IMR-90 (cell line): Measurements from ENCODE around the gene CHN2. TPM values are rescaled to one million over a fixed set of nuclear protein-coding genes. Genes with fewer than 3 reads are reported as not detected.

Experiments
- ATAC-seq: fragments of 200-7000 bp; cut with Tn5 transposase; 2 replicates; pipeline ENCODE4 v1.9.1; 2020; ENCODE audit warnings: low read depth, mild to moderate bottlenecking, moderate library complexity
- BruUV-seq: library from RNA; stranded (reverse); fragments of 400-500 nt; replicated peaks from 2 replicates; lab custom pipeline; 2021; lab: Mats Ljungman, UMichigan
- CTCF ChIA-PET: fragments of 300-600 bp; formaldehyde crosslinking; extraction: SDS; loops from one replicate; lab custom pipeline; 2021; ENCODE audit warnings: antibody characterized with exemption; lab: Yijun Ruan, JAX
- POLR2A ChIA-PET: fragments of 300-600 bp; sonication (Branson Sonifier 250); formaldehyde crosslinking; loops from one replicate; lab custom pipeline; 2022; ENCODE audit warnings: antibody characterized with exemption; ENCODE audit not compliant: unreplicated experiment; lab: Charles Lee
- DNase-seq: peaks from one replicate; pipeline ENCODE4 v3.0.0; 2013
- H2AFZ ChIP-seq: replicated peaks from 2 replicates; pipeline ENCODE3; 2013; ENCODE audit warnings: low read length, mild to moderate bottlenecking; ENCODE audit not compliant: poor library complexity
- H2AK5ac ChIP-seq: 2 replicates; pipeline ENCODE4 v1.6.1; 2013; ENCODE audit warnings: low read depth, low read length, inconsistent platforms
- H2AK9ac ChIP-seq: replicated peaks from 2 replicates; pipeline ENCODE3; 2013; ENCODE audit warnings: mild to moderate bottlenecking, low read depth, low read length, moderate library complexity; ENCODE audit not compliant: poor library complexity
- H2BK120ac ChIP-seq: 2 replicates; pipeline ENCODE4 v1.6.1; 2013; ENCODE audit warnings: low read depth, low read length, inconsistent platforms
- H2BK15ac ChIP-seq: 3 replicates; pipeline ENCODE4 v1.6.1; 2013; ENCODE audit warnings: low read depth, low read length, inconsistent platforms
- H2BK20ac ChIP-seq: 2 replicates; pipeline ENCODE4 v1.6.1; 2013; ENCODE audit warnings: low read depth, mild to moderate bottlenecking, inconsistent platforms, low read length, moderate library complexity
- H2BK5ac ChIP-seq: 2 replicates; pipeline ENCODE4 v1.6.1; 2013; ENCODE audit warnings: mild to moderate bottlenecking, low read depth, low read length, inconsistent platforms; ENCODE audit not compliant: poor library complexity, severe bottlenecking
- H3K14ac ChIP-seq: replicated peaks from 2 replicates; pipeline ENCODE4 v1.6.1; 2013; ENCODE audit warnings: low read depth, low read length, inconsistent platforms
- H3K18ac ChIP-seq: 2 replicates; pipeline ENCODE4 v1.6.1; 2013; ENCODE audit warnings: low read depth, low read length, control low read depth
- H3K23ac ChIP-seq: 2 replicates; pipeline ENCODE4 v1.6.1; 2013; ENCODE audit warnings: low read depth, low read length, inconsistent platforms
- H3K27ac ChIP-seq: 2 replicates; pipeline ENCODE4 v1.5.1; 2013; ENCODE audit warnings: mild to moderate bottlenecking, control low read depth, low read length; ENCODE audit not compliant: insufficient read depth
- H3K27me3 ChIP-seq: 2 replicates; pipeline ENCODE4 v1.6.1; 2013; ENCODE audit warnings: low read length; ENCODE audit not compliant: control insufficient read depth, insufficient read depth
- H3K36me3 ChIP-seq: 2 replicates; pipeline ENCODE4 v1.6.1; 2013; ENCODE audit warnings: low read length, mixed read lengths; ENCODE audit not compliant: control insufficient read depth, insufficient read depth
- H3K4ac ChIP-seq: 2 replicates; pipeline ENCODE4 v1.6.1; 2013; ENCODE audit warnings: low read depth, low read length, inconsistent platforms
- H3K4me1 ChIP-seq: 2 replicates; pipeline ENCODE4 v1.6.1; 2013; ENCODE audit warnings: low read length, mixed read lengths; ENCODE audit not compliant: control insufficient read depth, insufficient read depth
- H3K4me2 ChIP-seq: 2 replicates; pipeline ENCODE4 v1.6.1; 2013; ENCODE audit warnings: low read depth, mild to moderate bottlenecking, control low read depth, low read length, moderate library complexity
- H3K4me3 ChIP-seq: 2 replicates; pipeline ENCODE4 v1.5.1; 2013; ENCODE audit warnings: low read depth, mild to moderate bottlenecking, control low read depth, low read length, moderate library complexity; ENCODE audit not compliant: insufficient read depth
- H3K56ac ChIP-seq: 2 replicates; pipeline ENCODE4 v1.6.1; 2013; ENCODE audit warnings: low read length, inconsistent platforms; ENCODE audit not compliant: insufficient read depth; ENCODE audit errors: extremely low read depth
- H3K79me1 ChIP-seq, 2 experiments: 2 replicates each; pipeline ENCODE4 v1.6.1; 2013; ENCODE audit warnings: low read length in 2 of 2, inconsistent platforms in 1 of 2, low read depth in 1 of 2
- H3K9ac ChIP-seq: 2 replicates; pipeline ENCODE4 v1.6.1; 2013; ENCODE audit warnings: low read depth, low read length, control low read depth
- H3K9me1 ChIP-seq: 2 replicates; pipeline ENCODE4 v1.6.1; 2013; ENCODE audit warnings: low read length, inconsistent platforms; ENCODE audit not compliant: insufficient read depth
- H3K9me3 ChIP-seq: 2 replicates; pipeline ENCODE4 v1.6.1; 2013; ENCODE audit warnings: low read length; ENCODE audit not compliant: control insufficient read depth, insufficient read depth
- H4K20me1 ChIP-seq: 2 replicates; pipeline ENCODE4 v1.6.1; 2013; ENCODE audit warnings: low read length, inconsistent platforms; ENCODE audit not compliant: insufficient read depth
- H4K5ac ChIP-seq: 2 replicates; pipeline ENCODE4 v1.6.1; 2013; ENCODE audit warnings: mild to moderate bottlenecking, low read depth, low read length, control low read depth
- H4K8ac ChIP-seq, 2 experiments: 2 replicates each; pipeline ENCODE4 v1.6.1; 2013; ENCODE audit warnings: low read depth in 2 of 2, low read length in 2 of 2, control low read depth in 1 of 2, inconsistent platforms in 1 of 2
- H4K91ac ChIP-seq: 2 replicates; pipeline ENCODE4 v1.6.1; 2013; ENCODE audit warnings: low read depth, low read length, inconsistent platforms; ENCODE audit not compliant: insufficient read depth
- BHLHE40 ChIP-seq: fragments of 150-350 bp; IDR thresholded peaks from 2 replicates; pipeline ENCODE4 v1.6.1; 2016; ENCODE audit warnings: mild to moderate bottlenecking, low read depth, low read length
- CEBPB ChIP-seq: IDR thresholded peaks from 2 replicates; pipeline ENCODE4 v1.6.1; 2012; ENCODE audit warnings: low read depth, low read length, improper control_type of control experiment
- CHD1 ChIP-seq: IDR thresholded peaks from 2 replicates; pipeline ENCODE4 v1.6.1; 2012; ENCODE audit warnings: low read depth, low read length, improper control_type of control experiment
- CTCF ChIP-seq: conservative IDR thresholded peaks from 2 replicates; pipeline ENCODE4 v1.5.1; 2012; ENCODE audit warnings: mild to moderate bottlenecking, low read depth, low read length, improper control_type of control experiment
- ELK1 ChIP-seq: fragments of 150-350 bp; IDR thresholded peaks from 2 replicates; pipeline ENCODE4 v1.6.1; 2016; ENCODE audit warnings: low read depth, mild to moderate bottlenecking, low read length, moderate library complexity, borderline replicate concordance
- FOS ChIP-seq: fragments of 150-350 bp; IDR thresholded peaks from 2 replicates; pipeline ENCODE4 v1.6.1; 2016; ENCODE audit warnings: low read depth, low read length
- MAFK ChIP-seq: IDR thresholded peaks from 2 replicates; pipeline ENCODE4 v1.6.1; 2012; ENCODE audit warnings: low read depth, low read length, improper control_type of control experiment
- MAZ ChIP-seq: IDR thresholded peaks from 2 replicates; pipeline ENCODE4 v1.6.1; 2012; ENCODE audit warnings: low read depth, mild to moderate bottlenecking, low read length, improper control_type of control experiment, moderate library complexity, borderline replicate concordance
- MXI1 ChIP-seq: IDR thresholded peaks from 2 replicates; pipeline ENCODE4 v1.6.1; 2012; ENCODE audit warnings: low read depth, mild to moderate bottlenecking, low read length, moderate library complexity, borderline replicate concordance
- NFE2L2 ChIP-seq: fragments of 150-350 bp; IDR thresholded peaks from 2 replicates; pipeline ENCODE4 v1.6.1; 2016; ENCODE audit warnings: low read depth, mild to moderate bottlenecking, low read length
- POLR2A ChIP-seq: IDR thresholded peaks from 2 replicates; pipeline ENCODE4 v1.6.1; 2012; ENCODE audit warnings: mild to moderate bottlenecking, low read depth, low read length
- RAD21 ChIP-seq: IDR thresholded peaks from 2 replicates; pipeline ENCODE4 v1.6.1; 2012; ENCODE audit warnings: low read length, improper control_type of control experiment
- RCOR1 ChIP-seq: IDR thresholded peaks from 2 replicates; pipeline ENCODE4 v1.6.1; 2012; ENCODE audit warnings: mild to moderate bottlenecking, low read length, improper control_type of control experiment; ENCODE audit not compliant: insufficient replicate concordance
- RFX5 ChIP-seq: IDR thresholded peaks from 2 replicates; pipeline ENCODE4 v1.8.0; 2012; ENCODE audit warnings: low read depth, mild to moderate bottlenecking, low read length, moderate library complexity
- SMC3 ChIP-seq: fragments of 150-350 bp; IDR thresholded peaks from 2 replicates; pipeline ENCODE4 v1.6.1; 2016; ENCODE audit warnings: low read depth, mild to moderate bottlenecking, antibody characterized with exemption, low read length, moderate library complexity
- USF2 ChIP-seq: fragments of 150-350 bp; IDR thresholded peaks from 2 replicates; pipeline ENCODE4 v1.6.1; 2017; ENCODE audit warnings: mild to moderate bottlenecking, antibody characterized with exemption, low read length, low read depth
- WGBS, 2 experiments: methylation state at CpG; one replicate each; pipeline versions ENCODE4 v1.1.5 to v1.1.7; 2013; ENCODE audit warnings: missing lambda C conversion rate in 2 of 2; ENCODE audit not compliant: insufficient read length in 1 of 2; ENCODE audit errors: extremely low coverage in 2 of 2; 5-methylcytosine and 5-hydroxymethylcytosine counted together
- dilution Hi-C: fragments of 300-500 bp; cut with HindIII; formaldehyde crosslinking; loops from one replicate; pipeline ENCODE4 v1.14.3; 2018; ENCODE audit warnings: low sequenced_read_pairs; ENCODE audit not compliant: unreplicated experiment
- in situ Hi-C: fragments of 300-500 bp; cut with MboI; formaldehyde crosslinking; loops from 3 replicates; pipeline ENCODE4 v1.14.3; 2019; ENCODE audit warnings: low sequenced_read_pairs, inconsistent platforms, mixed read lengths
- intact Hi-C: fragments of 100-400 bp; cut with micrococcal nuclease; formaldehyde crosslinking; loops from 2 replicates; pipeline ENCODE4 v1.10.0; 2022
- polyA plus RNA-seq, 3 experiments: library from polyadenylated mRNA; depleted of rRNA; stranded (reverse); fragments of >200 nt; gene quantifications; 2 replicates each; pipeline ENCODE4 v1.2.3, GENCODE V29; 2012; ENCODE audit warnings: low replicate concordance in 1 of 3
- total RNA-seq: library from RNA; depleted of rRNA; stranded (reverse); fragments of >200 nt; gene quantifications from 2 replicates; pipeline ENCODE4 v1.2.3, GENCODE V29; 2012

Gene CHN2
- total and polyA plus RNA-seq, 2 of the 4 experiments (the other 2 are of a cell fraction), result not detected

- Histone ChIP-seq H2BK15ac (no peak overlapping the region), H3K27ac (no peak overlapping the region), H2BK120ac (no peak overlapping the region), H2BK20ac (no peak overlapping the region), H2AFZ (no peak overlapping the region), H3K14ac (no peak overlapping the region), H3K79me1 (no peaks in the 10 kb centered on the region), H4K5ac (no peak overlapping the region), H3K27me3 (no peaks in the 10 kb centered on the region), H3K4me1 (no peaks in the 10 kb centered on the region), H2AK5ac (no peak overlapping the region), H2BK5ac (no peak overlapping the region), H3K23ac (no peak overlapping the region), H3K4me2 (no peak overlapping the region), H4K91ac (no peak overlapping the region), H4K20me1 (no peaks in the 10 kb centered on the region), H4K8ac (no peak overlapping the region), H3K9me3 (no peaks in the 10 kb centered on the region), H3K36me3 (no peaks in the 10 kb centered on the region), H2AK9ac (no peak overlapping the region), H3K4ac (no peak overlapping the region), H3K9ac (no peak overlapping the region), H3K56ac (no peak overlapping the region), H3K9me1 (no peaks in the 10 kb centered on the region), H3K18ac (no peak overlapping the region), H3K4me3 (no peak overlapping the region)
- intact Hi-C loops, result no loop called here
- ChIA-PET CTCF (no interaction called here), POLR2A (no interaction called here)
- TF ChIP-seq ELK1 (no peak), RCOR1 (no peak), FOS (no peak), MXI1 (no peak), CEBPB (no peak), RFX5 (no peak), POLR2A (no peak), CTCF (no peak), CHD1 (no peak), MAFK (no peak), NFE2L2 (no peak), MAZ (no peak), USF2 (no peak), SMC3 (no peak), BHLHE40 (no peak), RAD21 (no peak)
- dilution Hi-C loops, result no loop called here
- no peak for ATAC-seq
- in situ Hi-C loops, result no loop called here
- no TSS peak for BruUV-seq
- no peak for DNase-seq
- no CpG with 5 or more reads among the region's 6 CpGs for WGBS, 2 experiments
Observed at GRCh38 chr7:29445736-29446135, 251.2 kb downstream of the CHN2 start.
